Measurements from ENCODE around the gene SUV39H1.

SUV39H1 gene

DNA sequence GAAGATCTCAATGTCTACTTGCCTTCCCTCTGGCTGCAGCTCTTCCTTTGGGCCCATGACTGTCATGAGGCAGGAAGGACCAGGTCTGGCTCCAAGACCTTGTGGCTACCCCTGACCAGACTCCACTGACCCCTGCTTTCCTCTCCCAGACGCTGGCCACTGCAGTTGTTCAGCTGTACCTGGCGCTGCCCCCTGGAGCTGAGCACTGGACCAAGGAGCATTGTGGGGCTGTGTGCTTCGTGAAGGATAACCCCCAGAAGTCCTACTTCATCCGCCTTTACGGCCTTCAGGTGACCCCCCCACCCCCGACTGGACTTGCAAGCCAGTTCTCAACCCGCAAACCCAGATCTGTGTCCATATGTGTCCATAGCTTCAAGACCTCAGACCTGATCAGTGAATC, 12.4 kb upstream of the SUV39H1 start:
- no peak overlapping the region for H4K12ac ChIP-seq (ENCODE audit: low read depth, low read length)
- WGBS (ENCODE audit: extremely low coverage, insufficient coverage, insufficient read length): no CpG with 5 or more reads among the region's 7 CpGs
- H3K79me2 ChIP-seq (ENCODE audit: control insufficient read depth, insufficient read depth, low read length, poor library complexity): no peaks in the 10 kb centered on the region
- H3K27me3 ChIP-seq (ENCODE audit: insufficient read depth, low read length): no peaks in the 10 kb centered on the region
- H3K4me3 ChIP-seq (ENCODE audit: low read depth, low read length): no peak overlapping the region
- no peak overlapping the region for H2BK120ac ChIP-seq (ENCODE audit: insufficient read depth, low read length, poor library complexity)
- no peaks in the 10 kb centered on the region for H3K4me1 ChIP-seq (ENCODE audit: control insufficient read depth in 1 of 2, insufficient read depth in 2 of 2, low read length in 2 of 2)
- no peak for DNase-seq
- no peak overlapping the region for H3K23ac ChIP-seq (ENCODE audit: low read length)
- H3K18ac ChIP-seq (ENCODE audit: low read length): no peak overlapping the region
- no peak overlapping the region for H3K4ac ChIP-seq (ENCODE audit: low read depth, low read length)
- no peak overlapping the region for H4K91ac ChIP-seq (ENCODE audit: low read depth, low read length)
- H2BK12ac ChIP-seq (ENCODE audit: low read length): no peak overlapping the region
- no peak overlapping the region for H2AFZ ChIP-seq (ENCODE audit: insufficient read depth, low read length, poor library complexity)
- no peak overlapping the region for H2BK5ac ChIP-seq (ENCODE audit: low read depth, low read length, poor library complexity)
- H3K27ac ChIP-seq (ENCODE audit: low read depth, low read length): no peak overlapping the region
- H3K9ac ChIP-seq (ENCODE audit: low read length): no peak overlapping the region
- H3K9me3 ChIP-seq (ENCODE audit: insufficient read depth, low read depth, low read length): no peaks in the 10 kb centered on the region
- no peak overlapping the region for H2AK5ac ChIP-seq (ENCODE audit: low read length)
- H3K4me2 ChIP-seq (ENCODE audit: low read length): no peak overlapping the region
- no peaks in the 10 kb centered on the region for H3K36me3 ChIP-seq (ENCODE audit: control insufficient read depth in 1 of 2, insufficient read depth in 2 of 2, low read length in 2 of 2)
- H3K14ac ChIP-seq (ENCODE audit: low read length): no peak overlapping the region
- no peaks in the 10 kb centered on the region for H3K79me1 ChIP-seq (ENCODE audit: low read length)
- no peak overlapping the region for H4K8ac ChIP-seq (ENCODE audit: low read depth, low read length)

DNA sequence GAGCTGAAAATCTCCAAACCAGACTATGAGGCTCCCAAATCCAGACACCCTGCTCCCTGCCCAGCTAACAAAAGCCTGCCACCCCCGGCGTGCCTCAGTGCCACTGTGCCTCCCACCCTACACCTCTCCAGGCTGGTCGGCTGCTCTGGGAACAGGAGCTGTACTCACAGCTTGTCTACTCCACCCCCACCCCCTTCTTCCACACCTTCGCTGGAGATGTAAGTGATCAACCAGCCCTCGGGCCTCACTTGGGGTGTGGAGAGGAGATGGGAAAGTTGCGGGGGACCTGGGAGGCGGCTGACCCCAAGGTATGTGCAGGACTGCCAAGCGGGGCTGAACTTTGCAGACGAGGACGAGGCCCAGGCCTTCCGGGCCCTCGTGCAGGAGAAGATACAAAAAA, 11.1 kb upstream of the SUV39H1 start:
- Histone ChIP-seq H2BK5ac (ENCODE audit: low read depth, low read length, poor library complexity) (no peak overlapping the region), H2BK120ac (ENCODE audit: insufficient read depth, low read length, poor library complexity) (no peak overlapping the region), H3K4me3 (ENCODE audit: low read depth, low read length) (no peak overlapping the region), H3K4ac (ENCODE audit: low read depth, low read length) (no peak overlapping the region), H3K4me1 (ENCODE audit: control insufficient read depth in 1 of 2, insufficient read depth in 2 of 2, low read length in 2 of 2) (no peaks in the 10 kb centered on the region), H3K9ac (ENCODE audit: low read length) (no peak overlapping the region), H3K9me3 (ENCODE audit: insufficient read depth, low read depth, low read length) (no peaks in the 10 kb centered on the region), H3K4me2 (ENCODE audit: low read length) (no peak overlapping the region), H2BK12ac (ENCODE audit: low read length) (no peak overlapping the region), H3K14ac (ENCODE audit: low read length) (no peak overlapping the region), H2AFZ (ENCODE audit: insufficient read depth, low read length, poor library complexity) (no peak overlapping the region), H3K79me2 (ENCODE audit: control insufficient read depth, insufficient read depth, low read length, poor library complexity) (no peaks in the 10 kb centered on the region), H3K36me3 (ENCODE audit: control insufficient read depth in 1 of 2, insufficient read depth in 2 of 2, low read length in 2 of 2) (no peaks in the 10 kb centered on the region), H3K23ac (ENCODE audit: low read length) (no peak overlapping the region), H3K79me1 (ENCODE audit: low read length) (no peaks in the 10 kb centered on the region), H3K27ac (ENCODE audit: low read depth, low read length) (no peak overlapping the region), H3K27me3 (ENCODE audit: insufficient read depth, low read length) (no peaks in the 10 kb centered on the region), H4K91ac (ENCODE audit: low read depth, low read length) (no peak overlapping the region), H4K8ac (ENCODE audit: low read depth, low read length) (no peak overlapping the region), H2AK5ac (ENCODE audit: low read length) (no peak overlapping the region), H4K12ac (ENCODE audit: low read depth, low read length) (no peak overlapping the region), H3K18ac (ENCODE audit: low read length) (no peak overlapping the region)
- no CpG with 5 or more reads among the region's 12 CpGs for WGBS (ENCODE audit: extremely low coverage, insufficient coverage, insufficient read length)
- no peak for DNase-seq

DNA sequence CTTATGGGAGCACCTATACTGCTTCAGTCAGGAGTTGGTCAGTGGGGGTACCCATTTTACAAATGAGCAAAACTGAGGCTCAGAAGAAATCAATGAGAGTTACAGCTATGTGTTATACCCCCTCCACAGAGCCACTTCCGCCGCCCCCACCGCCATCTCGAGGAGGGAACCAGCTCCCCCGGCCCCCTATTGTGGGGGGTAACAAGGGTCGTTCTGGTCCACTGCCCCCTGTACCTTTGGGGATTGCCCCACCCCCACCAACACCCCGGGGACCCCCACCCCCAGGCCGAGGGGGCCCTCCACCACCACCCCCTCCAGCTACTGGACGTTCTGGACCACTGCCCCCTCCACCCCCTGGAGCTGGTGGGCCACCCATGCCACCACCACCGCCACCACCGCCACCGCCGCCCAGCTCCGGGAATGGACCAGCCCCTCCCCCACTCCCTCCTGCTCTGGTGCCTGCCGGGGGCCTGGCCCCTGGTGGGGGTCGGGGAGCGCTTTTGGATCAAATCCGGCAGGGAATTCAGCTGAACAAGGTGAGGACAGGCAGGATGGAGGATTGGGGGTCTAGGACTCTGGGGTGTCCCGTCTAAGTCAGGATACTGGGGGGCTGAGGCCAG, 7.9 kb upstream of the SUV39H1 start:
- Histone ChIP-seq H2AFZ (ENCODE audit: insufficient read depth, low read length, poor library complexity) (no peak overlapping the region), H3K18ac (ENCODE audit: low read length) (no peak overlapping the region), H3K79me2 (ENCODE audit: control insufficient read depth, insufficient read depth, low read length, poor library complexity) (no peaks in the 10 kb centered on the region), H4K12ac (ENCODE audit: low read depth, low read length) (no peak overlapping the region), H2BK12ac (ENCODE audit: low read length) (no peak overlapping the region), H3K36me3 (ENCODE audit: control insufficient read depth in 1 of 2, insufficient read depth in 2 of 2, low read length in 2 of 2) (no peaks in the 10 kb centered on the region), H3K4me3 (ENCODE audit: low read depth, low read length) (no peak overlapping the region), H3K27ac (ENCODE audit: low read depth, low read length) (no peak overlapping the region), H3K4me2 (ENCODE audit: low read length) (no peak overlapping the region), H2BK120ac (ENCODE audit: insufficient read depth, low read length, poor library complexity) (no peak overlapping the region), H3K4ac (ENCODE audit: low read depth, low read length) (no peak overlapping the region), H2BK5ac (ENCODE audit: low read depth, low read length, poor library complexity) (no peak overlapping the region), H2AK5ac (ENCODE audit: low read length) (no peak overlapping the region), H3K9ac (ENCODE audit: low read length) (no peak overlapping the region), H3K23ac (ENCODE audit: low read length) (no peak overlapping the region), H3K14ac (ENCODE audit: low read length) (no peak overlapping the region), H3K79me1 (ENCODE audit: low read length) (no peaks in the 10 kb centered on the region), H4K91ac (ENCODE audit: low read depth, low read length) (no peak overlapping the region), H3K9me3 (ENCODE audit: insufficient read depth, low read depth, low read length) (no peaks in the 10 kb centered on the region), H3K4me1 (ENCODE audit: control insufficient read depth in 1 of 2, insufficient read depth in 2 of 2, low read length in 2 of 2) (no peaks in the 10 kb centered on the region), H4K8ac (ENCODE audit: low read depth, low read length) (no peak overlapping the region), H3K27me3 (ENCODE audit: insufficient read depth, low read length) (no peaks in the 10 kb centered on the region)
- WGBS (ENCODE audit: extremely low coverage, insufficient coverage, insufficient read length): no CpG with 5 or more reads among the region's 19 CpGs
- no peak for DNase-seq

DNA sequence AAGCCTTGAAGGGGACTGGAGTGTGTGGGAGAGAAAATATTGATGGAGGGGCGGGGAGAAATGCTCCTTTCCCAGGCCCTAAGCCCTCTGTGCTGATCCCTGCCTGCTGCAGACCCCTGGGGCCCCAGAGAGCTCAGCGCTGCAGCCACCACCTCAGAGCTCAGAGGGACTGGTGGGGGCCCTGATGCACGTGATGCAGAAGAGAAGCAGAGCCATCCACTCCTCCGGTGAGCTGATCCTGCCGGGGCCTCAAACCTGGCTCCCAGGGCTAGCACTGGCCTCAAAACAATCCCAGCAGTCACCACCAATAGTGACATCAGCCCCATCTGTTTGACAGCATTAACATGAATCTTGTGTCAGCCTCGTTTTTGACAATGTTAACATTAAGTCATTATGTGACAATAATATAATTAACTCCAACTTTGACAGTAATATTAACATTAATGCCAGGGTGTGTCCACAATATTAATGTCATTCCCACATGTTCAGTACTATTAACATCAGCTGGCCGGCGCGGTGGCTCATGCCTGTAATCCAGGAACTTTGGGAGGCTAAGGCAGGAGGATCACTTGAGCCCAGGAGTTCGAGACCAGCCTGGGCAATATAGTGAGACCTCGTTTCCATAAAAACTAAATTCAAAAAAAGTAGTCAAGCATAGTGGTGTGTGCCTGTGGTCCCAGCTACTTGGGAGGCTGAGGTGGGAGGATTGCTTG, 7.2 kb upstream of the SUV39H1 start:
- Histone ChIP-seq H3K79me2 (ENCODE audit: control insufficient read depth, insufficient read depth, low read length, poor library complexity) (no peaks in the 10 kb centered on the region), H3K14ac (ENCODE audit: low read length) (no peak overlapping the region), H2BK120ac (ENCODE audit: insufficient read depth, low read length, poor library complexity) (no peak overlapping the region), H3K4me3 (ENCODE audit: low read depth, low read length) (no peak overlapping the region), H3K27ac (ENCODE audit: low read depth, low read length) (no peak overlapping the region), H3K18ac (ENCODE audit: low read length) (no peak overlapping the region), H2BK12ac (ENCODE audit: low read length) (no peak overlapping the region), H3K36me3 (ENCODE audit: control insufficient read depth in 1 of 2, insufficient read depth in 2 of 2, low read length in 2 of 2) (no peaks in the 10 kb centered on the region), H3K9ac (ENCODE audit: low read length) (no peak overlapping the region), H2BK5ac (ENCODE audit: low read depth, low read length, poor library complexity) (no peak overlapping the region), H2AFZ (ENCODE audit: insufficient read depth, low read length, poor library complexity) (no peak overlapping the region), H3K79me1 (ENCODE audit: low read length) (no peaks in the 10 kb centered on the region), H4K91ac (ENCODE audit: low read depth, low read length) (no peak overlapping the region), H3K4me1 (ENCODE audit: control insufficient read depth in 1 of 2, insufficient read depth in 2 of 2, low read length in 2 of 2) (no peaks in the 10 kb centered on the region), H3K23ac (ENCODE audit: low read length) (no peak overlapping the region), H4K12ac (ENCODE audit: low read depth, low read length) (no peak overlapping the region), H3K4me2 (ENCODE audit: low read length) (no peak overlapping the region), H4K8ac (ENCODE audit: low read depth, low read length) (no peak overlapping the region), H3K27me3 (ENCODE audit: insufficient read depth, low read length) (no peaks in the 10 kb centered on the region), H3K9me3 (ENCODE audit: insufficient read depth, low read depth, low read length) (no peaks in the 10 kb centered on the region), H2AK5ac (ENCODE audit: low read length) (no peak overlapping the region), H3K4ac (ENCODE audit: low read depth, low read length) (no peak overlapping the region)
- DNase-seq: no peak
- no CpG with 5 or more reads among the region's 11 CpGs for WGBS (ENCODE audit: extremely low coverage, insufficient coverage, insufficient read length)

All from trophoblast cell (in vitro differentiated cells and primary cell).